Cardiac muscle cell (in vitro differentiated cells and primary cell): ENCODE results near the gene IFITM10. TPM values are rescaled to one million over a fixed set of nuclear protein-coding genes. Genes with fewer than 3 reads are reported as not detected.
A peak's percentile ranks its signal among the peaks of the same experiment; 100 is the strongest.

Experiments
- DNase-seq, 2 donors: peaks; one replicate each; pipeline versions ENCODE4 v3.0.0 to v3.0.0-alpha.2; 2010 to 2017; ENCODE audit warnings: low read depth in 1 of 2, low spot score in 1 of 2
- H3K27ac ChIP-seq: fragments of 200-600 bp; sonication (generic); 2 replicates; pipeline ENCODE4 v1.5.1; 2016
- H3K27me3 ChIP-seq: fragments of 200-600 bp; sonication (generic); 2 replicates; pipeline ENCODE4 v1.6.0; 2016; ENCODE audit warnings: control low read depth
- H3K36me3 ChIP-seq: fragments of 200-600 bp; sonication (generic); 2 replicates; pipeline ENCODE4 v1.5.1; 2016; ENCODE audit warnings: control low read depth
- H3K4me1 ChIP-seq: fragments of 200-600 bp; sonication (generic); 2 replicates; pipeline ENCODE4 v1.8.1; 2017; ENCODE audit warnings: low read depth, mild to moderate bottlenecking, mixed run types
- H3K4me3 ChIP-seq: fragments of 200-600 bp; sonication (generic); 2 replicates; pipeline ENCODE4 v1.5.1; 2016; ENCODE audit warnings: mild to moderate bottlenecking
- H3K9me3 ChIP-seq: fragments of 200-600 bp; sonication (generic); 2 replicates; pipeline ENCODE4 v1.5.1; 2017; ENCODE audit warnings: low read depth, mild to moderate bottlenecking, control low read depth
- polyA plus RNA-seq: library from polyadenylated mRNA; unstranded; fragments of >200 nt; fragmentation: Nextera tagmentation; extraction: Ambion mirVana; gene quantifications from 2 replicates; pipeline ENCODE4 v1.2.1, GENCODE V29; 2016
- total RNA-seq: library from RNA; depleted of rRNA; stranded (reverse); fragments of >200 nt; gene quantifications from 2 replicates; pipeline ENCODE4 v1.2.3, GENCODE V29; 2016
- TF ChIP-seq, protein P1 (sequence below): IDR thresholded peaks from 2 replicates; pipeline ENCODE4 v1.5.1; 2012; ENCODE audit warnings: low read depth, mild to moderate bottlenecking, low read length

The IFITM10 gene
- total and polyA plus RNA-seq, 2 experiments from 2014 or later = 1.9 TPM; not detected in 1

DNA sequence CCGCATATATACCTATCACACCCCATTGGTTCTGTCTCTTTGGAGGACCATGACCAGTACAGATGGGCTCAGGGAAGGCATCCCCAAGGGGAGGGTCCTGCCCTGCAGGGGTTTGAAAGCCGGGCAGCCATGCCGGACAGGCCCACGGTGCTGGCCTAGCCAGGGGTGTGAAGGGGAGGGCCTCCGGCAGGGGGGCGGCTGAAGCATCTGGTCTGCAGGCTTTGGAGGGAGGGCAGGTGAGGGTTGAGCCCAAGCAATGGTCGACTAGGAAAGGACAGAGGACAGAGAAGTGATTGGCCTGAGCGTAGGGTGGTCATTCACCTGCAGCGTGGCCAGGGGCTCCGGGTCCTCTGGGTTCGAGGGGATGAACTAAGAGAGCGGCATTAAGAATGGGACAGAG, 24.5 kb upstream of the IFITM10 start:
- Histone ChIP-seq H3K27me3 (no peaks in the 10 kb centered on the region), H3K27ac (no peak overlapping the region), H3K9me3 (no peaks in the 10 kb centered on the region), H3K4me3 (no peak overlapping the region), H3K4me1 (no peaks in the 10 kb centered on the region), H3K36me3 (no peaks in the 10 kb centered on the region)
- TF ChIP-seq, protein P1, sequence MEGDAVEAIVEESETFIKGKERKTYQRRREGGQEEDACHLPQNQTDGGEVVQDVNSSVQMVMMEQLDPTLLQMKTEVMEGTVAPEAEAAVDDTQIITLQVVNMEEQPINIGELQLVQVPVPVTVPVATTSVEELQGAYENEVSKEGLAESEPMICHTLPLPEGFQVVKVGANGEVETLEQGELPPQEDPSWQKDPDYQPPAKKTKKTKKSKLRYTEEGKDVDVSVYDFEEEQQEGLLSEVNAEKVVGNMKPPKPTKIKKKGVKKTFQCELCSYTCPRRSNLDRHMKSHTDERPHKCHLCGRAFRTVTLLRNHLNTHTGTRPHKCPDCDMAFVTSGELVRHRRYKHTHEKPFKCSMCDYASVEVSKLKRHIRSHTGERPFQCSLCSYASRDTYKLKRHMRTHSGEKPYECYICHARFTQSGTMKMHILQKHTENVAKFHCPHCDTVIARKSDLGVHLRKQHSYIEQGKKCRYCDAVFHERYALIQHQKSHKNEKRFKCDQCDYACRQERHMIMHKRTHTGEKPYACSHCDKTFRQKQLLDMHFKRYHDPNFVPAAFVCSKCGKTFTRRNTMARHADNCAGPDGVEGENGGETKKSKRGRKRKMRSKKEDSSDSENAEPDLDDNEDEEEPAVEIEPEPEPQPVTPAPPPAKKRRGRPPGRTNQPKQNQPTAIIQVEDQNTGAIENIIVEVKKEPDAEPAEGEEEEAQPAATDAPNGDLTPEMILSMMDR = no peak
- no peak for DNase-seq

DNA sequence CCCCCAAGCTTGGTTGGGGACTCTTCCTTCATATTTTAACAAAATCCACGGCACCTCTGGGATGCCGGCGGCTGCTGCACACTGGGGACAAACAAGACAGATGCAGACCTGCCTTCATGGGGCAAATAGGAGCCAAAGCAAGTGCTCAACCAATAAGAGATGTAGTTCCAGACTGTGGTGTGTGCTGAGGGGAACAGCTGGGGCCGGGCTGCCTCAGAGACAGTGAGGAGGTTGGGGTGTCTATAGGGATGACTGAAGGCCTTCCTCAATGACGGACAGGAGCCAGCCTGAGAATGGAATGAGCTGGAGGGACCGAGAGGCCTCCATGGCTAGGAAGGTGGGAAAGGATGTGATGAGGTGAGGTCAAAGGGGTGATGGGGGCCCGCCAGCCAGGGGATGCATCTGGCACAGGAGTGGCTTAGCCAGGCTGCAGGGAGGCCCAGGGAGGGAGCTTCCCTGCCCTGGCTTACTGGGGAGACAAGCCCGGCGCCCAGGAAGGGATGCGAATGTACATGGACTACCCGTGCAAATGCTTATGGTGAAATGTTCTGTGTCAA, 23.7 kb upstream of the IFITM10 start:
- no peak overlapping the region for H3K4me3 ChIP-seq
- H3K4me1 ChIP-seq = no peaks in the 10 kb centered on the region
- TF ChIP-seq, protein P1 = no peak
- no peaks in the 10 kb centered on the region for H3K9me3 ChIP-seq
- no peaks in the 10 kb centered on the region for H3K27me3 ChIP-seq
- DNase-seq = no peak
- H3K27ac ChIP-seq = no peak overlapping the region
- H3K36me3 ChIP-seq = no peaks in the 10 kb centered on the region

DNA sequence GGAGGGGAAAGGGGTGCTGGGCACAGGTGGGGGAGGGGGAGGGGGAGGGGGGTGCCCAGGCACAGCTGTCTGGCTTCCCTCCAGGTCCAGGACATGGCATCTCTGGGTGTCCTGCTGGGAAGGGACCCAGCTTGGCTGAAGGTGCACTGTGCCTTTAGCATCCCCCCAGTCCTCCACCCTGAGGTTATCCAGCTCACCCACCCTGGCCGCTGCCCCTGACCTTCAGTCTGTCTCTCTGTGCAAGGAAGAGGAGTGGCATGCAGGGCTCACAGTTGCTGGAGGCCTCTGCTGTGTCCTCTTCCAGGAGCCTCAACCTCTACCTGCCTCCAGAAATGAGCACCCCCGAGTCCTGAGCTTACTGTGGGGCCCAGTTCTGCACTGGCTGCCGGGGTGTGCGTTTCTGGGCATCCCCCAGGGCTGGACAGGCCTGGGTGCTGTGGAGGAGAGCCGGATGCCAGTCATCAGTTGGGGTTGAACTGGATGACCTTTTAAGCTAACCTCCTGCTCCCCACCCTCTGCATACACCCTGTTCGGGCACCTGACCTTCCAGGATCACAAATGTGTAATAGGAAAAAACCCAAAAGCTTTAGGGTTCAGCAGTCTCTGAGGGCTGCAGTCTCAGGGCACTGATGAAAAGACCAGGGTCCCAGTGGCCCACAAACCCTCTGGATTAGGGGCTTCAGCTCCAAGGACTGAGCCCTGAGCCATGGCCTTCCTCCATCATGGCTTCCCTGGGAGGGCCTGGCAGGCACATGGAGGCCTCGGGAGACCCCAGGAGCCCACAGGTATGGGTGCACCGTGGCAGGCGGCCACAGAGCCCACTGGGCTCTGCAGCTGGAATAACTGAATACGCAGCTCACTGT, 23.0 kb upstream of the IFITM10 start:
- no peaks in the 10 kb centered on the region for H3K4me1 ChIP-seq
- H3K27ac ChIP-seq = no peak overlapping the region
- H3K9me3 ChIP-seq = no peaks in the 10 kb centered on the region
- no peaks in the 10 kb centered on the region for H3K36me3 ChIP-seq
- H3K27me3 ChIP-seq = no peaks in the 10 kb centered on the region
- no peak for DNase-seq
- TF ChIP-seq, protein P1 = no peak
- H3K4me3 ChIP-seq = no peak overlapping the region

DNA sequence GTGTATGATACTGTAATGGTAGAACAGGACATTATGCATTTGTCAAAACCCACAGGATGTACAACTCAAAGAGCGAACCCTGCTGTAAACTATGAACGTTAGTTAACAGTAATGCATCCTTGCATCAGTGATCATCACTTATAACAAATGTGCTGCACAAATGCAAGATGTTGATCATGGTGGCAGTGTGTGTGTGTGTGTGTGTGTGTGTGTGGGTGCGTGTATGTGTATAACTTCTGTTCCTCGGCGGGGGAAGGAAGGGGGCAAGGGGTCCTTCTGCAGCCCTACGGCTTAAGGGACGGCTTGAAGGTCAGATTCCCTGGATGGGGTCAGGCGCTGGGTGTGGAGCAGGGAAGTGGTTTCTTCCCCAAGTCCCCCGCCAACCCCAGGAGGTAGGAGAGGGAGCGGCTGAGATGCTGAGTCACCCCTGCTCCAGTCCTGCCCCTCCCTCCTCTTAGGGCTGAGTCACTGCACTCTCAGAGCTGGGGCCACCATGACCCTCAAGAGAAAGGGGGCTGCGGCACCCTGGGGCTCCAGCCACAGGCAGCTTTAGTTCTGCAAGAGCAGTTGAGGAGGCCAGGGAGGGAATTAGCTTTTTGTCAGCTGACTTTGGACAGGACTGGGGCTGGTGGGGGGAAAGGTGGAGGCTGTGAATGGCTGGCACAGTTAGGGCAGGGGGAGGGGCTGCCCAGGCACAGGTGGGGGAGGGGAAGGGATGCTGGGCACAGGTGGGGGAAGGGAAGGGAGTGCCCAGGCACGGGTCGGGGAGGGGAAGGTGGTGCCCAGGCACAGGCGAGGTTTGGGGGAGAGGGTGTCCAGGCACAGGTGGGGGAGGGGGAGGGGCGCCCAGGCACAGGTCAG, 22.1 kb upstream of the IFITM10 start:
- H3K36me3 ChIP-seq = no peaks in the 10 kb centered on the region
- H3K4me3 ChIP-seq = no peak overlapping the region
- H3K4me1 ChIP-seq = no peaks in the 10 kb centered on the region
- DNase-seq = peak in 1 of 2 donors; percentile 92
- no peaks in the 10 kb centered on the region for H3K27me3 ChIP-seq
- H3K27ac ChIP-seq = no peak overlapping the region
- H3K9me3 ChIP-seq = no peaks in the 10 kb centered on the region
- TF ChIP-seq, protein P1 = no peak

DNA sequence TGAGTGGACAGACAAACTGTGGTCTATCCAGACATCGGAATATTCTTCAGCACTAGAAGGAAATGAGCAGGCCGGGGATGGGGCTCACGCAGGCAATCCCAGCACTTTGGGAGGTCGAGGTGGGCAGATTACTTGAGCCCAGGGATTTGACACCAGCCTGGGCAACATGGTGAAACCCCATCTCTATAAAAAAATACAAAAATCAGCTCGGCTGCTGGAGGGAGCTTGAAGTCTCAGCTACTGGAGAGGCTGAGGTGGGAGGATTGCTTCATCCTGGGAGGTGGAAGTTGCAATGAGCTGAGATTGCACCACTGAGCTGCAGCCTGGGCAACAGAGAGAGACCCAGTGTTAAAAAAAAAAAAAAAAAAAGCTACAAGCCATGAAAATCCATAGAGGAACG, 21.3 kb upstream of the IFITM10 start:
- TF ChIP-seq, protein P1 = no peak
- Histone ChIP-seq H3K4me1 (no peaks in the 10 kb centered on the region), H3K4me3 (no peak overlapping the region), H3K27me3 (no peaks in the 10 kb centered on the region), H3K9me3 (no peaks in the 10 kb centered on the region), H3K36me3 (no peaks in the 10 kb centered on the region), H3K27ac (no peak overlapping the region)
- DNase-seq = peak in 1 of 2 donors; percentile 93
